SHP77 treated with DMSO at 0.1 percent for 48 hours (cell line): ENCODE measurements around the gene SVIL.
"Not testable (repeated sequence)": the region's sequence is repeated elsewhere in the genome, so short reads cannot be mapped to it uniquely, and the experiment has no call there.

ENCODE experiments used
- DNase-seq: peaks from one replicate; lab custom pipeline; 2025; lab: John Stamatoyannopoulos, UW

SVIL gene

DNA sequence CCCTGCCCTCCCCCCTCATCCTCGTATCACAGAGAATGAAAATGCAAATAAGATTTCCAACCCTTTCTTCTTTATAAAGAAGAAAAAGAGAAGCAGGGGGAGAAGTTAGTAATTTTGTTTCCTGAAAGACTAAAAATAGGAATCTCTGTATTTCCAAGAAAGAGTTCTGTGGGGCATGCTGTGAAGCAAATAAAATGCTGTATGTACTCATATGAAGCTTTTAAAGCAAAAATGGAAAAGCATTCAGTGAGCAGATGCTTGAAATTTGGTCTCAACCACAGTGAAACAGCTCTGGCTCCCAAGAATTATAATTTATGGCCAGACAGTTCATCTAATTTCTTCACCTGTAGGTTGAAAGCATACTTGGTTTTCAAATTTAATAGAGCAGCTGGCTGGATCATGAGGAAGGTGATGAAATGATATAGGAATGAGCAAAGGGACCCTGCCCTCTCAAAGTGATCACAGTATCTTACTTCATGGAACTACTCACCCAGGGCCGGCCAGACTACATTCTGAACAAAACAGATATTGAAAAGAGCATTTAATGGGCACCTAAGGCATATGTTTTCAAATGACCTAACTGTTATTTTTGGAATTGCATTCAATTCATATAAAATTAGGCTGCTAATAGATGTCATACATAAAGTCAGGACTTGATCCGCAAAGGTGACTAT lies 31.4 kb downstream of the SVIL start:
- DNase-seq = no peak

DNA sequence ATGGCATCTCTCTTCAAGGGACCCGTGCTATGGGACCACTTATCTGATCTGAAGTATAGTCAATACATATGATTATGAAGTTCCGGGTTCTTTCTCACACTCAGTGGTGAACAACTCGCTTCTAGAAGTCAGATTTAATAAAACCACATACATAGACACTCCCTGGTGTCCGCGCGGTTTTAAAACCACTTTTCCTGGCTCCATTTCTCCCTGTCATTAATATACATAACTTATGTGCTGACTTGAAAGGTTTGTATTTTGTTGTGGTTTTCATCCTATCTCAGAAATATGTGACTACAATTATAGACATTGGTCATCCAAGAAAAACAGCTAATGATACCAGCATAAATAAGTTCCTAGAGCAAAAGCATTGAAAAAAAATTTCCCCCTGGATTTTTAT lies 34.0 kb downstream of the SVIL start:
- DNase-seq = no peak

DNA sequence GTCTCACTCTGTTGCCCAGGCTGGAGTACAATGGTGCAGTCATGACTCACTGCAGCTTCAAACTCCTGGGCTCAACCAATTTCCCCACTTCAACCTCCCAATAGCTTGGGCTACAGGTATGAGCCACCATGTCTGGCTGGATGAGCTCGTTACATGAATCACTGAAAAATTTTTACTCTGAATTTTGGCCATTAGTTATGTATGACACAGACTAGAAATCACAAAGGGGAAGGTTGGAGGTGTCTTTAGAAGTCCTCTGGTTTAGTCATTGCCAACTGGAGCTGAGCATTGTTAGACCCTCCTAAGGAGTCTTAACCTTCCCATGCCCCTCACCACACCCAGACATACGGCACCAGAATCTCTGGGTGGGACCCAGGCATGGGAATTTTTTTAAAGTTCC lies 34.7 kb downstream of the SVIL start:
- no peak for DNase-seq

DNA sequence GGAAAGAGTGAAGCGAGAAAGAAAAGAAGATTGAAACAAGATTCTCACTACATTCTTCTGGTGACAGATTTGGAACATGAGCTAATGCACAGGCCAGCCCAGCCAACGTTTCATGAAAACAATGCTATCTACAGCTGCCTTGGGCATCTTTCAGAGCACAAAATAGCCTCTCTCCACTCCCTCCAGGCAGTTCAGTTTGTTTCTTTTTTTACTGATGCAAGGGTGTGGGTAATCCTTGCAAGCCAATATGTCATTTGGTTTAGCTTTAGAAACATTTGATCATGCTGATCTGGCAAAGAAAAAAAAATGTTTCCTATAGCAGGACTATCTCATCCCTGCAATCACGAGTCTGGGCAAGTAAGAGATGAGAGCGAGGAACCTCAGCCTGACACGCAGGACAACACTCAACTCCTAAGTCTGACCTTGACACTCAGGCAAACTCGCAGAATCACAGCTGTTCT lies 35.9 kb downstream of the SVIL start:
- DNase-seq = no peak

DNA sequence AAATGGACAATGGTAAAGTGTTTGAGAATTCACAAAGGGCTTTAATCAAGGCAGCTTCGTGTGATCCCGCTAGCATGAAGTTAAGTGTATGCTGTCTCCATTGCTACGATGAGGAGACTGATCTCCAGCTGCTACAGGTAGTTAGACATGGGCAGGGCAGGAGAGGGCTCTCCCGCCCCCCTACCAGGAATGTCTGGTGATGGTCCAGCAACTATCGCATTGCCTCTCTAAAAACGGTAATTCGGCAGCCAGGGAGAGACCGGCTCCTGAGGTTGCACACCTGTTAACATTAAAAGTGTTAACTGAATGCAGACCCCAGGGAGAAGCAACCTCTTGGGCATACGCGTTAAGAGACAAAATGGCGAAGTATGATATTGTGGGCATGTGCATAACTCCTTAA lies 37.9 kb downstream of the SVIL start:
- DNase-seq = no peak

DNA sequence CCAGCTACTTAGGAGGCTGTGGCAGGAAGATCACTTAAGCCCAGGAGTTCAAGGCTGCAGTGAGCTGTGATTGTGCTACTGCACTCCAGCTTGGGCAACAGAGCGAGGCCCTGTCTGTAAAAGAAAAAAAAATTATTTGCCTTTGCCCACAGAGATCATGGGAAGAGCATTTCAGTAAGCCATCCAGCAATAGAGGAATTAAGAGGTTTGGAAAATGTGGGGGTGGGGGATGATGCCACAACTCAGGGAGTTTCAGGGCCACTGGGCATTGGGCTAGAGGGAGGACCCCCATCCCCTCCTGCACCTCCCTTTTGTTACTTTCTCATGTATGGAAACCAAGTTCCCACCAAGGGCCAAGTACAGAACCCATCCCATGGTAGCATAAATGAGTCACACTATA lies 38.4 kb downstream of the SVIL start:
- no peak for DNase-seq

DNA sequence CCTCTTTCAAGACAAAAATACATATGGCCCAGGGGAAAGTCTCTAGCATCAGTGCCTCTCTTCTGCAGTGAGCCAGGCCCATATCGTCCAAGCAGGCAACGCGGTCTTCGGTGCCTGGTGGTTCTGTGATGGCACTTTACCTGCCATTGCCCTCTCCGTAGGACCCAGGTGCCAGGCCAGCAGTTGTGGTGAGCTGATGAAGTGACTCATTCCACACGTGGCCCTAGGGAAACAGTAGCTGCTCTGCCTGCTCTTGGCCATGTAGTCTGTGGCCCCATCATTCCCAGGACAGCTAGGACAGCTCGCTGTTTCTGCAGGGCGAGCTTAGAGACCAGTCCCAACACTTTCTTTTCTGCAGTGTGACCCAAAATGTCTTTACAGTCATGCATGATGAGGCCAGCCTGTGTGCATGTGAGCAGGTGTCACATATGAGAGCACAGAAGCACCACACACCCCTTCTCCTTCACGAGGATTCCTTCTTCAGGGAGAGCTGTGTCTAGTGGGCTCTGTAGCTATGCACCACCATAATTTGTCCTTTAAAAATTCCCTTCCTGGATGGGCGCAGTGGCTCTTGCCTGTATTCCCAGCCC lies 39.0 kb downstream of the SVIL start:
- no peak for DNase-seq

DNA sequence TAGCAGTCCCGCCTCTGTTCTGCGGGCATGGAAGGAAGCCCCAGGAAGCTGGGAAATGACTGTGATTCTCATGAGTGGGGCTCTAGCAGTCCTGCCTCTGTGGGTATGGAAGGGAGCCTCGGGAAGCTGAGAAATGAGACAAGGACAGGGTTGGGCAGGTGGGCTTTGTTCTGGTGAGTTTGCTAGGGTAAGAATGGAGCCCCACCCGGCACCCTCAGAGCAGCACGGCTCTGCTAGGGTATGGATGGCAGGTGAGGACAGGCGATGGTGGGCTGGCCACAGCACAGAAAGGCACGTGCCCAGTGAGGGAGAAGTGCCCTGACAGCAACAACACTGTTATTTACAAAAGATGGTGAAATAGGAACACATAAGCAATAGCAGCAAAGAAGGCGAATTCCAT lies 39.6 kb downstream of the SVIL start:
- DNase-seq = no peak

DNA sequence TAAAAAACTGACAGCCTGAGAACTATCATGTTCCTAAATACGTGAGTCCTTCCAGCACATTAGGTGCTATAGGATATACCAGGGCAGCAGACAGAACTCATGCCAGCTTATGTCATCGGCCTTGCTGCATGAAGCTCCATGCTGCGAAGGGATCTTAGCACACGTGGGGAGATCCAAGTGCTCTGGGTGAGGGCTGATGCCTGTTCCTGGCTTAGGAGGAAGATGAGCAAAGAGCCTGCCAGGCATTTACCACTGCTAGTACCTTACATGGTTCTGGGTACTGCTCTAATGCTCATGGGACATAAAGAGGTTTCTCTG lies 43.2 kb downstream of the SVIL start:
- no peak for DNase-seq

DNA sequence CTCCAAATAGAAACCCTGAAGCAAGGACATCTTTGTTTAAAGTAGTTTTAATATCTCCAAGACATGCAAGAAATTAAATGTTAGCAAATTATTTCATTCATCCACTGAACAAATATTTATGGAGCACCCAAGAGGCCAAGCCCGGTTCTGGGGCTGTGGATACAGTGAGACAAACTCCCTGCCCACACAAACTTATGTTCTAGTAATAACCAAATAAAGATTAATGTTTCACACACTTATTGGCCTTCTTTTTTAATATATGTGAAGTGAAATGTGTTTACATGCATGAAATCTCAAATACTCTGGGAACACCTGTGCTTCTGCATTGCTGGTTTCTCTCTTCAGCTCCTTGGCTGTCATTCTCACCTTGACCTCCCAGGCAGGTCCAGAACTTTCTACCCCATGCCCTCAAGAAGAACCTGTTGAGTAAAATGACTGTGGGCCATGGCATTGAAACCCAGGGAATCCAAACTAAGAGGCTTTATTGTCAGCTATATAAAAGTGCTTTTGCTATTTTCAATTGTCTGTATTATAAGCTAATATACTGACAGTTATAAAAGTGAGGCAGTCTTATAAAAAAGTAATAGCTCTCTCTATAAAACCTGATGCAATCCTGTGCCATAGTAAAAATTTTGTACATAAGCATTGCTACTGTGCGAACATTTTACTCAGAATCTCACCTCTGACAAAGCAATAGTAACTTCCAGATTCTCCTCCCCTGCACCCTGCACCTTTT lies 43.7 kb downstream of the SVIL start:
- no peak for DNase-seq

DNA sequence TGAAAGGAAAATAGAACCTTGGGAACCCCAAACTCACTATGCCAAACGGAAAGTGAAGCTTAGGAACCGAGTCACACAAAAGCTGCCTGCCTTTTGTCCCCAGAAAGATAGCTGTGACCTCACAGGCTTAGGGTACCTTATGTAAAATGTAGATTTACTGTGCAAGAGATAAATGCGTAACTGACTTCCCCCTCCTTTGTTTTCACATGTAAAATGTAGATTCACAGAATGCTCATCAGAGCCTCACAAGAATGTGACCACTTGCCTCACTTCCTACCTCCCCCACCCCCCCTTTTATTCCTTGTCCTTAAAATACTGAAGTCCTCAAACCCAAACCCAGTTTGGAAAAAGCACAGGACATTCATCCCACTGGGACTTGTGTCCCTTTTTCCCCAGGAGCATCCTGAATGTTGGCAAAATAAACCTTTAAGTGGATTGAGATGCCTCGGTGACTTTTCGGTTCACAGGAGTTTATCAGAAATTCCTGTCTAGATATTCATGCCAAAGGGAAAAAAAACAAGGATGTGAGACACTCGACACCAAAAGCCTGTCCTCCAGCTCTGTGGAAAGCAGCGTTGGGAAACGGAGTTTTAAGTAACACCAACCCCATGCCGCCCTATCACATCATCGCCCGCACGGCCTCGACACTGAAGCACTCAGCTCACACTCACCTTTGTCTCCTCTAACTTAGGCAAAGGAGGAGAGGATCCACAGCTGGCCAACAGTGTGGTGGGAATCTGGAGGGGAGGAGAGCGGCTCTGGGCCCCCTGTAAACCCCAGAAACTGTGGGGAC lies 45.9 kb downstream of the SVIL start:
- no peak for DNase-seq

DNA sequence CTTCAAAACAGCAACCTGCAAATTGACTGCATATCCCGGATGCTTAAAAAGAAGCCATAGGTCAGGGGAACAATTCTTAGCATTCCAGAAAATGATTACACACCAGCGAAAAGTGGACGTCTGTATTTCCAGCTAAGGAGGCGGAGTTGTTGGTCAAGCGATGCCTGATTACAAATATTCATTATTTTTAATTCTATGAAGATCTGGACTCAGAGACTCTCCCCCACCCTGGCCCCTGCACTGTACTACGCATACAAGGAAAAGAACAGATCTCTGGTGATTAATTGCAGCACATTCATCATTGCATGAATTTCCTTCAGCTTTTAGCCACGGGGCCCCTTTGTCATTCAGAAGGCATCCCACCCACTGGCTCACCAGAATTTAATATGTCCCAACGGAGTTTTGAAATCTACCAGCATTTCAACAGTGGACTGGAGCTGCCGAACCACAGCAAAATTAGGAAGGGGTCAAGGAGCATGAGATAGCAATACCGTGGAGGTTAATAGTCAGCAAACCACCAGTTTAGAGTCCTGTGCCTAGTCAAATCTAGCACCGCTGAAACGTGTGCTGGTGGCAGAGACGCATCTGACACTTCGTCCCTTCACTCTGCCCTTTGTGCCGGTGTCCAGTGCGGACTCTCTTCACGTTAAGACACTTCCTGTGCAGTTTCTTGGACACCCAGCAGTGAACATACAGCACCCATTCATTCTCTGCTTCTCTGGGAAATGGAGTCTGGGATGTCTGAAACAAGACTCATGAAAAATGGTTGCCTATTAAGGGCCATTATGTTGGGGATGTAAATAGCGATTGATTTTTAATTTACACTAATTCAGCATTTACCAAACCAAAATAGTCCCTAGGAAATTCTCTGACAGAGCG lies 46.8 kb downstream of the SVIL start:
- not testable (repeated sequence) for DNase-seq

DNA sequence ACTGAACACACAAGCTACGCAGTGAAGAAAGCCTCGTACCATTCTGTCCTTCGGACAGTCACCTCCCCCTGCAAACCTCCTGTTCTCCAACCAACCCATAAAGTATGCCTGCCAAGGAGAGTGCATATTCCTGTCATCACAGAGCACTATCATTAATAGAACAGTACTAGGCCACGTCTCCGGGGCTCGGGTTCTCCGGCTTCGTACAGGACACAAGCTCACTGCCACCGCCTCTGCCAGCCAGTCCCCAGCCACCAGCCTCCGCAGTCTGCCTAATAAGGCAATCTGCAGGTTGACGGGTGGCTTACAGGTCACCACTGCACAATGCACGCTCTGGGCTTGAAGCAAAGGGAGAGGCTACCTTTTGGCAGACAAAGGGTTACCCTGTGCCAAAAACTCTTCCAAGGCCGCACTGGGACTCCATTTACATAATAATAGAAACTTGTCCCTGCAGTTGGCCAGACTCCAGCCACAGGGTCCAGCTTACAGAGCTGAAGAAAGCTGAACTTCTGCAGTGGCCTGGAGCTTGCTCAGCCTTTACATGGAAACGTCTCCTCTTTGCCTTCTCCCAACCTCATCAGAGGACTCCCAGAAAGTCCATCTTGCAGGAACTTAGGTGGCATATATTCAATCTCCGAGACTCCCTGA lies 47.5 kb downstream of the SVIL start:
- DNase-seq = not testable (repeated sequence)

DNA sequence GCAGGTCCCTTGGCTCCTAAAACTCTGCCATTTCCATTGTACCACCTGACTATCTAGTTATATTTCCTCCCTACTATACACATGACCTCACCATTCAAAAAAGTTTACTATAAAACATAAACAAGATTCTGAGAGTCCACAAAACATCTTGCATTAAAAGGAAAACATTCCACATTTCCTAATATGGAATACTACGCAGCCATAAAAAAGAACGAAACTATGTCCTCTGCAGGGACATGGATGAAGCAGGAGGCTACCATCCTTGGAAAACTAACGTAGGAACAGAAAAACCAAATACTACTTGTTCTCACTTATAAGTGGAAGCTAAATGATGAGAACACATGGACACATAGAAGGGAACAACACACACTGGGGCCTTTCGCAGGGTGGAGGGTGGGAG lies 48.3 kb downstream of the SVIL start:
- DNase-seq = no peak

DNA sequence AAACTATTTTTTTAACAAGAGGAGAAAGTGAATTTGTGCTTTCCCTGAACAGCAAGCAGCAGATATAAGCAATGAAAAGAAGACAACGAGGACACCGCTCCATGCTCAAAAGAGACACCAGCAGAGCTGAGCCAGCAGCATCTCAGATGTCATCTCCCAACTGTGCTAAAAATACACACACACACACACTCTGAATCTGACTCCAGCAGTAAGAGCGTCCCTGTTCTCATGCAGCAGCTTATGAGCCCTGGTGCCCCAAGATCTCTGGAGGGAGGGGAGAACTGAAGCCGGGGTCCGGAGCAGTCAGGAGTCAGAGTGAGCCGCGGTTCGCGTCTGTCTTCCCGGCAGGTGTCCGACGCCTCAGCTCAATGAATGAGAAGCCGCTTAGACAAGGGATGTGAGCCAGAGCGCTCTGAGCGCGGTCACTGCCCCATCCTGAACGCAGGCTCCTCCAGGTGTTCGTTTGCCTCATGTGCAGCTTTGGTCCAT lies 49.2 kb downstream of the SVIL start:
- no peak for DNase-seq

DNA sequence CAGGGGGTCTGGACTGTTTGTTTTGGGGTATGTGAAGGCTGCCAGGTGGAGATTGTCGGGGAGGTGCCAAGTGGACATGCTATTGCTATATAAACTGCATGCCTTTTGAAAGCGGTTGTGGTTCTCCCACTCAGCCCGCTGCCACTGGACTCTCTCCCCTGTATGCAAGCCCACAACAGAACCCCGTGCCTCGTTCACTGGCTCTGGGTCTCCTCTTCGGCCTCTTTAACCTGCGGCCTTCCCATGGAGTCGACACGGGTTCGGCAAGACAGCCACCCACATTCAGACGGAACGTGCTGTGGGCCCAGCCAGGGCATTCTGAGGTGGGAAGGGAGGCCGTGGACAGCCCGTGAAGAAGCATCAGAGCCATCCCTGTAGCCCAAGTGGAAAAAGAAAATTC lies 50.3 kb downstream of the SVIL start:
- no peak for DNase-seq

DNA sequence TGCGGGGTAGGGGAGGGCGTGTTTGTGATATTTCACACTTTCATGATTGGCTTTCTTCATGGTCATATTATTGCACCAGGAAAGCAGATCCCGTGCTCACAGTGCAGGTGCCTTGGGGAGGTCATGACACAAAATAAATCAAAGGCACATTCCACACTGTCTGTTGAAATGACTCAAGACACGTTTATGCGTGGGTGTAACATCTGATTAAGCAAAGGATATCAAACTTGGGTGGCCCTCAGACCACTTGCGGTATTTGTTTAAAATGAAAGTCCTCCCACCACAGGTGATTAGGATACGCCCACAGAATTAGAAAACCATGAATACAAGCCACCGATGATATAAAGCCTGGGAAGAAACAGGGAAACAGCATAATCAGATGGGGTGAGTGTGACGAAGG lies 51.1 kb downstream of the SVIL start:
- DNase-seq = no peak

DNA sequence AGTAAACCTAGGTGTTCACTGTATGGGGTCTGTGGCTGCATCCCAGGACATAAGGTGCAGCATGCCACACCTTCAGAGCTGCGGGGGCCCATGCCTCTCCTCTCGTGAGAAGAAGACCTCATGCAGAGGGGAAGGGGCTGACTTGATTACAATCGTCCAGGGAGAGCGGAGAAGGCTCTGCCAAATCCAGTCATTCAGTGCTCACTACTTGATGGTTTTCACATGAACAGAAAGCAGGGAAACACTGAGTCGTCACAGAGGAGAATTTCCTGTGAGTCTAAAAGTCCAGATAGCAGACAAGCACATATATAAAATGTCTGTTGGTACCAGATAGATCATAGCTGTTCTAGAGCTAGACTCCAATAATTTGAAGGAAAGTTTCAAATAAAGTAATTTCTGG lies 52.0 kb downstream of the SVIL start:
- not testable (repeated sequence) for DNase-seq

DNA sequence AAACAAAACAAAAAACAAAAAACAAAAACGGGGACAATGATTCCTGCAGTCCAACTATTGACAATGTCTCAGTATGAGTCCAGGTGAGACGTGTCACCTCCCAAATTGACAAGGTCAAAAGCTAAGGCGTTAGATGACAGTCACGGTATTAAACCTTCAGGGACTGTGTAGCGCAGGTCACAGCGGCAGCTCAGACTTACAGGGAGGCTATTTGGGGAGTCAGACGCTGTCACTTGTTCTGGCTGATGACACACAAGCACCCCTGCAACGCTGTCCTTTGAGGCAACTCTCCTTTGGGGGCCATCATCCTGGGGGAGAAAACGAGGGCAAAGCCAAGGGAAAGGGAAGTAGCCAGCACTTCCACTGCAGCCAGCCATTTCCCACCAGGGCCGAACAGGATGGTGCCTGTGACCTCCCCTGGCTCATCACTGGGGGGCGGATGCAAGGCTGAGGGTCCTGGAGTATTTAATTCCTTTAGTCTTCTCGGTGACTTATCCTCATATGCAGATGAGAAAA lies 55.3 kb downstream of the SVIL start:
- no peak for DNase-seq

DNA sequence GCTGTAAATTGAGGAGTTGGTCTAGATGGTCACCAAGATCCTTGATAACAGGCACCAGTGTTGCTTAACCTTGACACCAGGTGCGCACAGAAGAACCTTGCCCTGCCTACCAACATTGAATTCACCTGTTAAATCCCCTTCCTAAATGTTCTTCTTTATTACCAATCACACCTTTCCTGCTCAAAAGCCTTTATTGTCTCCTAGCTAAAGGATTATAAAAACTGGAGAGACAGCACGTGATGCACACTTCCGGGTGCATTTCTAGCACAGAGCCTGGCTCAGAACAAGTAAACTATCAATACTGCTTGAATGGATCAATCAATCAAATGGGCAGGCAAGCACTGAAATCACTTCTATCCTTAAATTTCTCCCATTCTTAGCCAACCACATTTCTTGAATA lies 56.3 kb downstream of the SVIL start:
- no peak for DNase-seq

DNA sequence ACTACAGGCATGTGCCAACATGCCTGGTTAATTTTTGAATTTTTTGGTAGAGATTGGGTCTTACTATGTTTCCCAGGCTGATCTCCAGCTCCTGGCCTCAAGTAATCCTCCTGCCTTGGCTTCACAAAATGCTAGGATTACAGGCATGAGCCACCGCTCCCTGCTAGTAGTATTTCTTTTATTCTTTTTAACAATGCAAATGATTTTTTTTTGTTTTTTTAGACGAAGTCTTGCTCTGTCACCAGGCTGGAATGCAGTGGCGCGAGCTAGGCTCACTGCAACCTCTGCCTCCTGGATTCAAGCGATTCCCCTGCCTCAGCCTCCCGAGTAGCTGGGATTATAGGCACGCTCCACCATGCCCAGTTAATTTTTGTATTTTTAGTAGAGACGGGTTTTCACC lies 58.1 kb downstream of the SVIL start:
- no peak for DNase-seq
